ENCODE data around the gene INPP5D.
"Not testable (repeated sequence)": the region's sequence is repeated elsewhere in the genome, so short reads cannot be mapped to it uniquely, and the experiment has no call there.

The INPP5D gene

GRCh38 chr2:233053928-233054784 is 6.0 kb upstream of the INPP5D start:
- peak in 1 of 2 donors; percentile 41 for DNase-seq (ENCODE audit: low read depth in 2 of 2)

GRCh38 chr2:233055362-233055761 is 4.8 kb upstream of the INPP5D start:
- DNase-seq (ENCODE audit: low read depth in 2 of 2): no peak

- no peak for DNase-seq (ENCODE audit: low read depth in 2 of 2)
Measured at GRCh38 chr2:233056961-233057605, 3.1 kb upstream of the INPP5D start.

GRCh38 chr2:233058717-233059546 is 1.2 kb upstream of the INPP5D start:
- no peak for DNase-seq (ENCODE audit: low read depth in 2 of 2)

- no peak for DNase-seq (ENCODE audit: low read depth in 2 of 2)
Measured at GRCh38 chr2:233059547-233059796, 670 bp upstream of the INPP5D start.

GRCh38 chr2:233060501-233060979 is 398 bp downstream of the INPP5D start:
- no peak for DNase-seq (ENCODE audit: low read depth in 2 of 2)

- no peak for DNase-seq (ENCODE audit: low read depth in 2 of 2)
Measured at GRCh38 chr2:233060980-233061590, 943 bp downstream of the INPP5D start.

GRCh38 chr2:233061591-233062450 is 1.7 kb downstream of the INPP5D start:
- no peak for DNase-seq (ENCODE audit: low read depth in 2 of 2)

GRCh38 chr2:233062451-233062850 is 2.3 kb downstream of the INPP5D start:
- no peak for DNase-seq (ENCODE audit: low read depth in 2 of 2)

- DNase-seq (ENCODE audit: low read depth in 2 of 2): no peak
Measured at GRCh38 chr2:233062946-233063268, 2.8 kb downstream of the INPP5D start.

- DNase-seq (ENCODE audit: low read depth in 2 of 2): no peak
Measured at GRCh38 chr2:233063269-233063975, 3.3 kb downstream of the INPP5D start.

- no peak for DNase-seq (ENCODE audit: low read depth in 2 of 2)
Measured at GRCh38 chr2:233063976-233064411, 3.9 kb downstream of the INPP5D start.

- DNase-seq (ENCODE audit: low read depth in 2 of 2): no peak
Measured at GRCh38 chr2:233064530-233065199, 4.5 kb downstream of the INPP5D start.

- not testable (repeated sequence) for DNase-seq (ENCODE audit: low read depth in 2 of 2)
Measured at GRCh38 chr2:233065200-233065589, 5.1 kb downstream of the INPP5D start.

GRCh38 chr2:233065954-233066470 is 5.9 kb downstream of the INPP5D start:
- DNase-seq (ENCODE audit: low read depth in 2 of 2): no peak

- DNase-seq (ENCODE audit: low read depth in 2 of 2): no peak
Measured at GRCh38 chr2:233068762-233069418, 8.7 kb downstream of the INPP5D start.

GRCh38 chr2:233072838-233073237 is 12.7 kb downstream of the INPP5D start:
- DNase-seq (ENCODE audit: low read depth in 2 of 2): no peak

- DNase-seq (ENCODE audit: low read depth in 2 of 2): no peak
Measured at GRCh38 chr2:233074106-233074505, 14.0 kb downstream of the INPP5D start.

Measured in stimulated activated CD8-positive, alpha-beta memory T cell treated with anti-CD3 and anti-CD28 coated beads, Interleukin-7, amount 100 ng/mL, for 4 hours (primary cell).